Gastrocnemius medialis (tissue), 4 donors: ENCODE measurements around the gene DCTN3. TPM values are rescaled to one million over a fixed set of nuclear protein-coding genes. Genes with fewer than 3 reads are reported as not detected.

Source experiments
- ATAC-seq, 2 donors: fragments of 150-250 bp; one replicate each; pipeline ENCODE4 v1.9.1; 2016
- DNase-seq, 2 donors: peaks; one replicate each; pipeline ENCODE4 v3.0.0-alpha.2; 2019
- H3K27ac ChIP-seq, 4 donors: fragments of 200-600 bp; sonication (generic); 1 replicate in 1 of 4; 2 replicates in 3 of 4; pipeline ENCODE4 v1.5.1; 2016 to 2018; ENCODE audit warnings: mild to moderate bottlenecking in 2 of 4, moderate library complexity in 1 of 4
- H3K27me3 ChIP-seq, 3 donors: fragments of 200-600 bp; sonication (generic) in 2 of 3; 1 replicate in 1 of 3; 2 replicates in 2 of 3; pipeline versions ENCODE4 v1.5.1 to v1.6.0; 2016 to 2019; ENCODE audit warnings: mild to moderate bottlenecking in 1 of 3, moderate library complexity in 1 of 3
- H3K36me3 ChIP-seq, 2 donors: fragments of 200-600 bp; sonication (generic) in 1 of 2; one replicate each; pipeline ENCODE4 v1.5.1; 2017 to 2018
- H3K4me1 ChIP-seq, 2 donors: fragments of 200-600 bp; sonication (generic) in 1 of 2; one replicate each; pipeline ENCODE4 v1.5.1; 2016 to 2017; ENCODE audit warnings: mild to moderate bottlenecking in 2 of 2
- H3K4me3 ChIP-seq, 4 donors: fragments of 200-600 bp; sonication (generic) in 3 of 4; 1 replicate in 1 of 4; 2 replicates in 3 of 4; pipeline ENCODE4 v1.5.1; 2016 to 2019; ENCODE audit warnings: mild to moderate bottlenecking in 2 of 4
- H3K9me3 ChIP-seq, 3 donors: fragments of 200-600 bp; sonication (generic) in 2 of 3; 1 replicate in 1 of 3; 2 replicates in 2 of 3; pipeline ENCODE4 v1.5.1; 2016 to 2019
- CTCF ChIP-seq, 5 experiments: fragments of 450-650 bp in 3 of 5; fragments of 200-600 bp in 2 of 5; sonication (generic) in 2 of 5; IDR thresholded peaks in 4 of 5; conservative IDR thresholded peaks in 1 of 5; 1 replicate in 4 of 5; 2 replicates in 1 of 5; pipeline ENCODE4 v1.5.1; 2016 to 2019; ENCODE audit warnings: antibody characterized with exemption in 5 of 5, mild to moderate bottlenecking in 3 of 5, moderate library complexity in 3 of 5
- POLR2A ChIP-seq, 2 donors: fragments of 450-650 bp; IDR thresholded peaks; one replicate each; pipeline ENCODE4 v1.6.1; 2017; ENCODE audit warnings: antibody characterized with exemption in 2 of 2, mild to moderate bottlenecking in 2 of 2, moderate library complexity in 2 of 2
- in situ Hi-C, 4 donors: fragments of 200-750 bp; cut with MboI; loops; one replicate each; pipeline versions ENCODE4 v1.15.0 to v1.8.0; 2017; ENCODE audit warnings: low sequenced_read_pairs in 4 of 4
- intact Hi-C: fragments of 100-400 bp; cut with DNase I; formaldehyde crosslinking; loops from one replicate; pipeline ENCODE4 v1.15.1; 2023; ENCODE audit warnings: low total_unique reads
- total RNA-seq, 4 donors: library from RNA; depleted of rRNA; stranded (reverse); fragments of >200 nt; gene quantifications; one replicate each; pipeline versions ENCODE4 v1.1.0 to v1.2.3, GENCODE V29; 2016

DCTN3 gene
- total RNA-seq, 4 donors from 2014 or later: 62.8 to 174 (median 105) TPM

GRCh38 chr9:34577400-34578240 lies 42.7 kb downstream of the DCTN3 start:
- TF ChIP-seq CTCF (IDR thresholded peaks at IDR 0.05 in 4 of 5, conservative IDR thresholded peaks at IDR 0.05 in 1 of 5): no peak
- no peak for TF ChIP-seq POLR2A (IDR thresholded peaks at IDR 0.05)
- Histone ChIP-seq H3K27me3 (no peaks in the 10 kb centered on the region), H3K4me1 (peaks cover under 1 to 24% of the 10 kb centered on the region in 2 donors), H3K36me3 (no peaks in the 10 kb centered on the region), H3K27ac (no peak overlapping the region), H3K4me3 (no peak overlapping the region), H3K9me3 (no peaks in the 10 kb centered on the region)
- in situ Hi-C loops: no loop called here
- ATAC-seq (no peak), DNase-seq (no peak)
- intact Hi-C loops: no loop called here

DNA sequence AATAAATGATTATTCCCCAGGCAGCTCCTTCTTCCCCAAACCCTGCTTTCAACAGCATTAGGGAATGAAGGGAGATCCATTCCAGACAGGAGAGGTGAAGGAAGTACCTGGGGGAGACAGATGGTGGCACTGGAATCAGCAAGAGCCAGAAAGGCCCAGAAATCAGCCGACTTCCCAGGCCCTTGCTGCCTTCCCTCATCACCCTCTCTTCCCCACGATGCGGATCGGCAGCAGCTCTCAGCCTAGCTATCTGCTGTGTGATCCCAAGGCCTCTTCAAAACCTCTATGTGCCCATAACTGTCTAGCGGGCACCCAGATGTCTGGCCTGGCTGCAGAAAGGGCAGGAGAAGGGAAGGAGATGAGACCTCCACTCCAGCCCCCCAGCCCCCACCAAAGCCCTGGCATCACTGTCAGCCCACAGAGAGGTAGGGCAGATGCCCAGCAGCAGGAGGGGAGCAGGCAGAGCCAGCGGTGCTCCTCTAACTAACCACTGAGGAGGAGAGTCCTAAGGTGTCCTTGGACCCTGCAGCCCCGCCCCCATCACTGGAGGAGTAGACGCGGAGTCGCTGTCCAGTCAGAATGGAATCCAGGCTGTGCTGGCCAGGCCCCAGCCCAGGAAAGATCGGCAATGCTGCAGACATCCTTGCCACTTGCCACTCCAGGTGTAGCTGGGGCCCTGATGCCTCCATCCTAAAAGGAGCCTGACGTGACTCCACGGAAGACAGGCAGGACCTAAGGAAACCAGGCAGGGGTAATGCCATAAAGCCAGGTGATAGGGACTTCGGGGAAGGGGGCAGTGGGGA lies 43.5 kb downstream of the DCTN3 start:
- in situ Hi-C loops: no loop called here
- TF ChIP-seq CTCF (IDR thresholded peaks at IDR 0.05 in 4 of 5, conservative IDR thresholded peaks at IDR 0.05 in 1 of 5): no peak
- no peak for TF ChIP-seq POLR2A (IDR thresholded peaks at IDR 0.05)
- no peak for ATAC-seq
- H3K27me3 ChIP-seq: no peaks in the 10 kb centered on the region
- intact Hi-C loops: no loop called here
- no peak for DNase-seq
- H3K9me3 ChIP-seq: no peaks in the 10 kb centered on the region
- no peak overlapping the region for H3K4me3 ChIP-seq
- H3K4me1 ChIP-seq: peaks cover 7 to 29% of the 10 kb centered on the region in 2 donors
- H3K27ac ChIP-seq: no peak overlapping the region
- H3K36me3 ChIP-seq: no peaks in the 10 kb centered on the region

- no peak for DNase-seq
- Histone ChIP-seq H3K27ac (no peak overlapping the region), H3K9me3 (no peaks in the 10 kb centered on the region), H3K27me3 (no peaks in the 10 kb centered on the region), H3K36me3 (no peaks in the 10 kb centered on the region), H3K4me3 (no peak overlapping the region), H3K4me1 (peaks cover 15 to 32% of the 10 kb centered on the region in 2 donors)
- ATAC-seq: no peak
- in situ Hi-C loops: no loop called here
- TF ChIP-seq CTCF (IDR thresholded peaks at IDR 0.05 in 4 of 5, conservative IDR thresholded peaks at IDR 0.05 in 1 of 5): no peak
- TF ChIP-seq POLR2A (IDR thresholded peaks at IDR 0.05): no peak
- intact Hi-C loops: no loop called here
Measured at GRCh38 chr9:34575862-34576596, 44.3 kb downstream of the DCTN3 start.

GRCh38 chr9:34575241-34575640 lies 45.1 kb downstream of the DCTN3 start:
- ATAC-seq (no peak), DNase-seq (no peak)
- Histone ChIP-seq H3K4me1 (peaks cover 20 to 32% of the 10 kb centered on the region in 2 donors), H3K27me3 (no peaks in the 10 kb centered on the region), H3K27ac (no peak overlapping the region), H3K9me3 (no peaks in the 10 kb centered on the region), H3K36me3 (no peaks in the 10 kb centered on the region), H3K4me3 (no peak overlapping the region)
- intact Hi-C loops (no loop called here), in situ Hi-C loops (no loop called here)
- TF ChIP-seq POLR2A (IDR thresholded peaks at IDR 0.05): no peak
- TF ChIP-seq CTCF (IDR thresholded peaks at IDR 0.05 in 4 of 5, conservative IDR thresholded peaks at IDR 0.05 in 1 of 5): no peak
